ENCODE results near the gene BLOC1S2. TPM values are rescaled to one million over a fixed set of nuclear protein-coding genes. Genes with fewer than 3 reads are reported as not detected.
"Not testable (repeated sequence)": the region's sequence is repeated elsewhere in the genome, so short reads cannot be mapped to it uniquely, and the experiment has no call there.

The BLOC1S2 gene
- total RNA-seq, 1 experiment from 2014 or later = 69.8 TPM

GRCh38 chr10:100293066-100293465, 6.6 kb upstream of the BLOC1S2 start:
- Mint-ChIP-seq H3K27ac (no peak overlapping the region), H3K4me3 (no peak overlapping the region), H3K36me3 (ENCODE audit: insufficient read depth in 1 of 3, low read depth in 3 of 3) (no peaks in the 10 kb centered on the region), H3K9me3 (no peaks in the 10 kb centered on the region), H3K4me1 (peaks cover 0 to 11% of the 10 kb centered on the region in 2 experiments; a peak in 2 of 4 replicates), H3K27me3 (ENCODE audit: low read depth) (peaks cover 38% of the 10 kb centered on the region)
- Histone ChIP-seq H4K20me1 (ENCODE audit: control insufficient read depth, insufficient read depth, insufficient read length) (no peaks in the 10 kb centered on the region), H3K18ac (ENCODE audit: insufficient read length, low read depth, low read length) (no peak overlapping the region), H3K9me3 (ENCODE audit: control insufficient read depth, low read depth, low read length) (no peaks in the 10 kb centered on the region), H3K23ac (ENCODE audit: insufficient read length, low read depth, low read length) (no peak overlapping the region), H4K91ac (ENCODE audit: insufficient read length, low read depth, low read length) (no peak overlapping the region), H4K5ac (ENCODE audit: insufficient read length, low read depth, low read length) (no peak overlapping the region), H3K27me3 (ENCODE audit: insufficient read depth, low read length) (no peaks in the 10 kb centered on the region), H3K4me2 (ENCODE audit: insufficient read depth, insufficient read length, low read length) (no peak overlapping the region), H3K79me1 (ENCODE audit: insufficient read depth, low read depth, low read length, poor library complexity, severe bottlenecking) (no peaks in the 10 kb centered on the region), H3T11ph (ENCODE audit: low read length) (no peak overlapping the region), H2BK15ac (ENCODE audit: low read depth, low read length) (no peak overlapping the region), H2AFZ (ENCODE audit: low read length) (no peak overlapping the region), H3K27ac (ENCODE audit: insufficient read length, low read depth, low read length) (no peak overlapping the region), H3K23me2 (ENCODE audit: insufficient read length, low read depth, low read length, poor library complexity, severe bottlenecking) (no peaks in the 10 kb centered on the region), H2BK5ac (ENCODE audit: insufficient read length, low read length) (no peak overlapping the region), H3K4me1 (ENCODE audit: insufficient read depth, low read length) (no peaks in the 10 kb centered on the region), H3K56ac (ENCODE audit: insufficient read length, low read depth, low read length) (no peak overlapping the region), H2AK5ac (ENCODE audit: insufficient read length, low read length) (no peak overlapping the region), H3K4ac (ENCODE audit: low read depth, low read length) (no peak overlapping the region), H2BK120ac (ENCODE audit: low read depth, low read length, poor library complexity, severe bottlenecking) (no peak overlapping the region), H4K8ac (replicated peaks; ENCODE audit: insufficient read length, low read depth, low read length) (no peak overlapping the region), H3K9ac (ENCODE audit: extremely low read depth, insufficient read length, low read length) (no peak overlapping the region), H2BK12ac (ENCODE audit: insufficient read length, low read depth, low read length) (no peak overlapping the region), H2BK20ac (ENCODE audit: low read depth, low read length, poor library complexity, severe bottlenecking) (no peak overlapping the region), H3K14ac (ENCODE audit: insufficient read depth, low read length) (no peak overlapping the region), H3K79me2 (ENCODE audit: insufficient read depth, low read length) (no peaks in the 10 kb centered on the region)
- TF ChIP-seq, protein P1, sequence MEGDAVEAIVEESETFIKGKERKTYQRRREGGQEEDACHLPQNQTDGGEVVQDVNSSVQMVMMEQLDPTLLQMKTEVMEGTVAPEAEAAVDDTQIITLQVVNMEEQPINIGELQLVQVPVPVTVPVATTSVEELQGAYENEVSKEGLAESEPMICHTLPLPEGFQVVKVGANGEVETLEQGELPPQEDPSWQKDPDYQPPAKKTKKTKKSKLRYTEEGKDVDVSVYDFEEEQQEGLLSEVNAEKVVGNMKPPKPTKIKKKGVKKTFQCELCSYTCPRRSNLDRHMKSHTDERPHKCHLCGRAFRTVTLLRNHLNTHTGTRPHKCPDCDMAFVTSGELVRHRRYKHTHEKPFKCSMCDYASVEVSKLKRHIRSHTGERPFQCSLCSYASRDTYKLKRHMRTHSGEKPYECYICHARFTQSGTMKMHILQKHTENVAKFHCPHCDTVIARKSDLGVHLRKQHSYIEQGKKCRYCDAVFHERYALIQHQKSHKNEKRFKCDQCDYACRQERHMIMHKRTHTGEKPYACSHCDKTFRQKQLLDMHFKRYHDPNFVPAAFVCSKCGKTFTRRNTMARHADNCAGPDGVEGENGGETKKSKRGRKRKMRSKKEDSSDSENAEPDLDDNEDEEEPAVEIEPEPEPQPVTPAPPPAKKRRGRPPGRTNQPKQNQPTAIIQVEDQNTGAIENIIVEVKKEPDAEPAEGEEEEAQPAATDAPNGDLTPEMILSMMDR (conservative IDR thresholded peaks at IDR 0.05) = no peak
- DNase-seq = no peak

DNA sequence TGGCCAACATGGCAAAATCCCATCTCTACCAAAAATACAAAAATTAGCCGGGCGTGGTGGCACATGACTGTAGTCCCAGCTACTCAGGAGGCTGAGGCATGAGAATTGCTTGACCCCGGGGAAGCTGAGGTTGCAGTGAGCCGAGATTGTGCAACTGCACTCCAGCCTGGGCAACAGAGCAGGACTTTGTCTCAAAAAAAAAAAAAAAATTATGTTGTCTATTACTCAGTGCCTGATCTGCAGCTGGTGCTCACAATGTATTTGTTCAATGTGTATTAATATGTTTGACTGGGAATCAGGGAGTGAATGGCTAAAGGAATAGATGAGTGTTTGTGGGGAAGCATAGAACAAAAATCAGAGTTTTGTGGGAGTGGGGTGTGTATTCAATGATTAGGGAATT, 5.8 kb upstream of the BLOC1S2 start:
- H3K18ac ChIP-seq (ENCODE audit: insufficient read length, low read depth, low read length); H3K56ac ChIP-seq (ENCODE audit: insufficient read length, low read depth, low read length); H3K4me2 ChIP-seq (ENCODE audit: insufficient read depth, insufficient read length, low read length); H2BK20ac ChIP-seq (ENCODE audit: low read depth, low read length, poor library complexity, severe bottlenecking); H4K91ac ChIP-seq (ENCODE audit: insufficient read length, low read depth, low read length); H3K4me1 ChIP-seq (ENCODE audit: insufficient read depth, low read length); H3K4me1 Mint-ChIP-seq; H3K79me1 ChIP-seq (ENCODE audit: insufficient read depth, low read depth, low read length, poor library complexity, severe bottlenecking); H3K27ac ChIP-seq (ENCODE audit: insufficient read length, low read depth, low read length); H4K20me1 ChIP-seq (ENCODE audit: control insufficient read depth, insufficient read depth, insufficient read length); H3K14ac ChIP-seq (ENCODE audit: insufficient read depth, low read length); H2BK5ac ChIP-seq (ENCODE audit: insufficient read length, low read length); H3K23ac ChIP-seq (ENCODE audit: insufficient read length, low read depth, low read length); H2BK12ac ChIP-seq (ENCODE audit: insufficient read length, low read depth, low read length); H3K36me3 Mint-ChIP-seq (ENCODE audit: insufficient read depth in 1 of 3, low read depth in 3 of 3); H2BK120ac ChIP-seq (ENCODE audit: low read depth, low read length, poor library complexity, severe bottlenecking); H3K9me3 Mint-ChIP-seq; H3K27ac Mint-ChIP-seq; H3K79me2 ChIP-seq (ENCODE audit: insufficient read depth, low read length); H2AK5ac ChIP-seq (ENCODE audit: insufficient read length, low read length); H2AFZ ChIP-seq (ENCODE audit: low read length); H3K9me3 ChIP-seq (ENCODE audit: control insufficient read depth, low read depth, low read length); H3T11ph ChIP-seq (ENCODE audit: low read length); H3K23me2 ChIP-seq (ENCODE audit: insufficient read length, low read depth, low read length, poor library complexity, severe bottlenecking); DNase-seq; H4K5ac ChIP-seq (ENCODE audit: insufficient read length, low read depth, low read length); H3K27me3 ChIP-seq (ENCODE audit: insufficient read depth, low read length); H3K4ac ChIP-seq (ENCODE audit: low read depth, low read length); H3K4me3 Mint-ChIP-seq; H4K8ac ChIP-seq (replicated peaks; ENCODE audit: insufficient read length, low read depth, low read length); H2BK15ac ChIP-seq (ENCODE audit: low read depth, low read length); H3K9ac ChIP-seq (ENCODE audit: extremely low read depth, insufficient read length, low read length): not testable (repeated sequence)
- peaks cover 41% of the 10 kb centered on the region for H3K27me3 Mint-ChIP-seq (ENCODE audit: low read depth)
- no CpG with 5 or more reads among the region's 4 CpGs for WGBS (ENCODE audit: extremely low coverage, insufficient read length, low lambda C conversion rate)

All from H9 (cell line).